Right lobe of liver (tissue), 6 donors: ENCODE results near the gene NCK1. TPM values are rescaled to one million over a fixed set of nuclear protein-coding genes. Genes with fewer than 3 reads are reported as not detected.

Experiments
- ATAC-seq, 4 donors: fragments of 200-7000 bp; cut with Tn5 transposase; one replicate each; pipeline ENCODE4 v1.9.1; 2020; ENCODE audit warnings: mild to moderate bottlenecking in 4 of 4, moderate library complexity in 4 of 4
- DNase-seq, 3 donors: peaks; one replicate each; pipeline ENCODE4 v3.0.0-alpha.2; 2020
- H3K27ac ChIP-seq, 3 donors: fragments of 200-600 bp; one replicate each; pipeline ENCODE4 v1.8.0; 2022
- H3K27me3 ChIP-seq, 2 donors: fragments of 200-600 bp; one replicate each; pipeline ENCODE4 v1.8.0; 2022
- H3K36me3 ChIP-seq, 4 donors: fragments of 200-600 bp; sonication (generic) in 1 of 4; one replicate each; pipeline versions ENCODE4 v1.5.1 to v1.8.0; 2017 to 2022; ENCODE audit warnings: control low read depth in 1 of 4
- H3K4me1 ChIP-seq, 4 donors: fragments of 200-600 bp; sonication (generic) in 1 of 4; one replicate each; pipeline versions ENCODE4 v1.5.1 to v1.8.0; 2017 to 2022; ENCODE audit warnings: control low read depth in 1 of 4
- H3K4me3 ChIP-seq, 3 donors: fragments of 200-600 bp; one replicate each; pipeline ENCODE4 v1.8.0; 2022
- H3K9me3 ChIP-seq, 4 donors: fragments of 200-600 bp; sonication (generic) in 1 of 4; one replicate each; pipeline versions ENCODE4 v1.5.1 to v1.8.0; 2017 to 2022; ENCODE audit warnings: control low read depth in 1 of 4
- CTCF ChIP-seq, 4 donors: fragments of 200-600 bp in 3 of 4; fragments of 450-650 bp in 1 of 4; IDR thresholded peaks; one replicate each; pipeline versions ENCODE4 v1.5.1 to v1.8.0; 2016 to 2022; ENCODE audit warnings: antibody characterized with exemption in 4 of 4, mild to moderate bottlenecking in 2 of 4
- POLR2A ChIP-seq: fragments of 450-650 bp; IDR thresholded peaks from one replicate; pipeline ENCODE4 v1.6.1; 2017; ENCODE audit warnings: antibody characterized with exemption, mild to moderate bottlenecking
- WGBS: methylation state at CpG from one replicate; pipeline ENCODE4 v1.1.6; 2018; ENCODE audit warnings: low coverage, low lambda C conversion rate; ENCODE audit not compliant: insufficient coverage; ENCODE audit errors: missing lambda C conversion rate; 5-methylcytosine and 5-hydroxymethylcytosine counted together
- intact Hi-C, 2 donors: fragments of 100-400 bp; cut with DNase I; formaldehyde crosslinking; loops; one replicate each; pipeline versions ENCODE4 v1.11.2 to v1.14.1; 2022
- total RNA-seq, 6 experiments: library from RNA; depleted of rRNA in 2 of 6; stranded (reverse); fragments of >200 nt in 2 of 6; fragmentation: NEBNext Ultra II Directional in 3 of 6; extraction: Animal tissue kit (Norgen Biotek cat#: 25700) in 3 of 6; gene quantifications; one replicate each; pipeline versions ENCODE4 v1.1.0 to v1.2.4, GENCODE V29; 2016 to 2023
- donor health status: DM: no; HTN: yes; CAD: no.
- donor health status: DM: no; HTN: no; CAD: no.
- donor health status: DM: no; HTN: no; CAD: no.
- donor health status: DM: no; HTN: yes; CAD: no.
- donor health status: DM: no; HTN: yes; CAD: no.

NCK1 gene
- total RNA-seq, 6 experiments from 2014 or later = 21.4 to 27.0 (median 23.7) TPM

GRCh38 chr3:136819392-136819730 is 42.6 kb upstream of the NCK1 start:
- intact Hi-C loops = no loop called here
- DNase-seq = peak in 1 of 3 donors; percentile 28
- TF ChIP-seq POLR2A (no peak), CTCF (IDR thresholded peaks at IDR 0.05) (no peak)
- H3K9me3 ChIP-seq = no peaks in the 10 kb centered on the region
- peak overlapping the region; percentile 33 to 71 (median 49) for H3K27ac ChIP-seq
- peak overlapping the region; percentile 56 to 79 (median 59) for H3K4me3 ChIP-seq
- peaks cover 0 to 12% (median 2%) of the 10 kb centered on the region in 4 donors for H3K4me1 ChIP-seq
- peak; percentile 67 to 71 (median 70) for ATAC-seq
- H3K36me3 ChIP-seq = no peaks in the 10 kb centered on the region
- H3K27me3 ChIP-seq = no peaks in the 10 kb centered on the region
- 0% methylated on average over 16 of the region's 21 CpGs for WGBS

- peak overlapping the region in 2 of 3 donors; percentile 33 to 71 for H3K27ac ChIP-seq
- peaks cover 0 to 12% (median 2%) of the 10 kb centered on the region in 4 donors for H3K4me1 ChIP-seq
- intact Hi-C loops = no loop called here
- WGBS = 25% methylated on average over 20 of the region's 51 CpGs
- ATAC-seq (peak; percentile 42 to 75 (median 63)), DNase-seq (peak; percentile 47 to 61 (median 47))
- H3K4me3 ChIP-seq = peak overlapping the region; percentile 56 to 79 (median 59)
- no peak for TF ChIP-seq CTCF (IDR thresholded peaks at IDR 0.05)
- TF ChIP-seq POLR2A = no peak
- no peaks in the 10 kb centered on the region for H3K27me3 ChIP-seq
- H3K9me3 ChIP-seq = no peaks in the 10 kb centered on the region
- H3K36me3 ChIP-seq = no peaks in the 10 kb centered on the region
Observed at GRCh38 chr3:136819731-136820679, 42.0 kb upstream of the NCK1 start.

GRCh38 chr3:136831461-136831860 is 30.5 kb upstream of the NCK1 start:
- Histone ChIP-seq H3K36me3 (no peaks in the 10 kb centered on the region), H3K27ac (no peak overlapping the region), H3K4me1 (peaks cover 0 to 7% (median 0%) of the 10 kb centered on the region in 4 donors), H3K9me3 (no peaks in the 10 kb centered on the region), H3K27me3 (no peaks in the 10 kb centered on the region), H3K4me3 (no peak overlapping the region)
- DNase-seq (no peak), ATAC-seq (no peak)
- TF ChIP-seq CTCF (IDR thresholded peaks at IDR 0.05) (no peak), POLR2A (no peak)
- intact Hi-C loops = no loop called here
- 50% methylated on average over 1 of the region's 1 CpG for WGBS

GRCh38 chr3:136835089-136835812 is 26.8 kb upstream of the NCK1 start:
- DNase-seq (no peak), ATAC-seq (no peak)
- WGBS = 67% methylated on average over 1 of the region's 1 CpG
- H3K36me3 ChIP-seq = no peaks in the 10 kb centered on the region
- no peak overlapping the region for H3K27ac ChIP-seq
- H3K4me3 ChIP-seq = no peak overlapping the region
- H3K4me1 ChIP-seq = peaks cover 0 to 7% (median 0%) of the 10 kb centered on the region in 4 donors
- intact Hi-C loops = no loop called here
- no peaks in the 10 kb centered on the region for H3K9me3 ChIP-seq
- no peaks in the 10 kb centered on the region for H3K27me3 ChIP-seq
- no peak for TF ChIP-seq CTCF (IDR thresholded peaks at IDR 0.05)
